ENCODE data around the gene TUBE1. TPM values are rescaled to one million over a fixed set of nuclear protein-coding genes. Genes with fewer than 3 reads are reported as not detected.
"Not testable (repeated sequence)": the region's sequence is repeated elsewhere in the genome, so short reads cannot be mapped to it uniquely, and the experiment has no call there.

Gene TUBE1
- total and polyA plus RNA-seq, 2 experiments from 2014 or later: 26.3 to 27.7 TPM

- ATAC-seq; H3K4me1 Mint-ChIP-seq; H3K9me3 Mint-ChIP-seq; H3K79me2 ChIP-seq (replicated peaks; ENCODE audit: insufficient read depth); H3K27ac Mint-ChIP-seq; H3K27me3 ChIP-seq (ENCODE audit: insufficient read depth); H3K36me3 ChIP-seq (ENCODE audit: insufficient read depth); H3K9me2 ChIP-seq (ENCODE audit: insufficient read depth); H3K27ac ChIP-seq (ENCODE audit: low read depth); H3K27me3 Mint-ChIP-seq (ENCODE audit: insufficient read depth, low read depth, poor library complexity); H3F3A ChIP-seq (replicated peaks; ENCODE audit: low read depth); H3K4me1 ChIP-seq (ENCODE audit: insufficient read depth); H3K4me3 Mint-ChIP-seq; DNase-seq (ENCODE audit: low spot score); H3K36me3 Mint-ChIP-seq (ENCODE audit: low read depth); H2AFZ ChIP-seq; H3K4me3 ChIP-seq; H3K4me2 ChIP-seq; H4K20me1 ChIP-seq (replicated peaks; ENCODE audit: insufficient read depth): not testable (repeated sequence)
Measured at GRCh38 chr6:112051251-112051740, 36.0 kb downstream of the TUBE1 start.

- no peak overlapping the region for H2AFZ ChIP-seq
- Mint-ChIP-seq H3K36me3 (ENCODE audit: low read depth) (no peaks in the 10 kb centered on the region), H3K27me3 (ENCODE audit: insufficient read depth, low read depth, poor library complexity) (peaks cover 2% of the 10 kb centered on the region)
- TF ChIP-seq EZH2 (IDR thresholded peaks at IDR 0.05; ENCODE audit: low read depth, unreplicated experiment) (no peak), POLR2AphosphoS5 (IDR thresholded peaks at IDR 0.05; ENCODE audit: low read depth) (no peak), CTCF (conservative IDR thresholded peaks at IDR 0.05; ENCODE audit: low read depth in 2 of 2) (no peak), REST (IDR thresholded peaks at IDR 0.05; ENCODE audit: unreplicated experiment) (no peak), NANOG (IDR thresholded peaks at IDR 0.05; ENCODE audit: borderline replicate concordance) (no peak), JUNB (IDR thresholded peaks at IDR 0.05; ENCODE audit: unreplicated experiment) (no peak), ETS1 (IDR thresholded peaks at IDR 0.05) (no peak), ZNF331 (CRISPR knock-in tag; IDR thresholded peaks at IDR 0.05; ENCODE audit: low read depth) (no peak), EZH2phosphoT487 (IDR thresholded peaks at IDR 0.05; ENCODE audit: unreplicated experiment) (no peak), CREB1 (CRISPR knock-in tag; IDR thresholded peaks at IDR 0.05; ENCODE audit: low read depth) (no peak), STAT1 (IDR thresholded peaks at IDR 0.05; ENCODE audit: unreplicated experiment) (no peak)
Measured at GRCh38 chr6:112050429-112050828, 36.9 kb downstream of the TUBE1 start.

More at GRCh38 chr6:112050429-112050828, 36.9 kb downstream of the TUBE1 start:
- H3K4me1 Mint-ChIP-seq: no peaks in the 10 kb centered on the region
- H3K4me3 Mint-ChIP-seq: no peak overlapping the region
- Histone ChIP-seq H3K79me2 (replicated peaks; ENCODE audit: insufficient read depth) (no peaks in the 10 kb centered on the region), H3K27me3 (ENCODE audit: insufficient read depth) (no peaks in the 10 kb centered on the region), H3K36me3 (ENCODE audit: insufficient read depth) (no peaks in the 10 kb centered on the region), H4K20me1 (replicated peaks; ENCODE audit: insufficient read depth) (no peaks in the 10 kb centered on the region), H3K27ac (ENCODE audit: low read depth) (no peak overlapping the region), H3K4me1 (ENCODE audit: insufficient read depth) (no peaks in the 10 kb centered on the region), H3K4me3 (no peak overlapping the region), H3K4me2 (no peak overlapping the region), H3K9me2 (ENCODE audit: insufficient read depth) (no peaks in the 10 kb centered on the region), H3F3A (replicated peaks; ENCODE audit: low read depth) (no peaks in the 10 kb centered on the region)
- DNase-seq (ENCODE audit: low spot score): no peak
- no peak overlapping the region for H3K27ac Mint-ChIP-seq
- no peak for ATAC-seq
- peaks cover 6% of the 10 kb centered on the region; the same call in 1 of the 3 replicates for H3K9me3 Mint-ChIP-seq
